HG03108 (cell line): ENCODE measurements around the gene ABTB1.

Source experiments
- ATAC-seq: cut with Tn5 transposase; IDR thresholded peaks from one replicate; pipeline ENCODE4 v1.9.1; 2021; ENCODE audit warnings: moderate library complexity; ENCODE audit not compliant: unreplicated experiment

ABTB1 gene

DNA sequence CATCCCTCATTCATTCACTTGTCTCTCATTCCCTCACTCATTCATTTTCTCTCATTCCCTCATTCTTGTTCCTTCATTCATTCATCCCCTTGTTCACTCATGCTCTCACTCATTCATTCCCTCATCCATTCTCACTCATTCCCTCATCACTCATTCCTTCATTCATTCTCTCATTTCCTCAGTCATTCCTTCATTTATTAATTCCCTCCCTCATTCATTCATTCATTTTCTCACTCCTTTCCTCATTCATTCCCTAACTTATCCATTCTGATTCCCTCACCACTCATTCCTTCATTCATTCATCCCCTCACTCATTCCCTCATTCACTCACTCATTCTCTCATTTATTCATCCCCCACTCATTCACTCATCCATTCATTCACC lies 13.8 kb downstream of the ABTB1 start:
- ATAC-seq, result no peak

DNA sequence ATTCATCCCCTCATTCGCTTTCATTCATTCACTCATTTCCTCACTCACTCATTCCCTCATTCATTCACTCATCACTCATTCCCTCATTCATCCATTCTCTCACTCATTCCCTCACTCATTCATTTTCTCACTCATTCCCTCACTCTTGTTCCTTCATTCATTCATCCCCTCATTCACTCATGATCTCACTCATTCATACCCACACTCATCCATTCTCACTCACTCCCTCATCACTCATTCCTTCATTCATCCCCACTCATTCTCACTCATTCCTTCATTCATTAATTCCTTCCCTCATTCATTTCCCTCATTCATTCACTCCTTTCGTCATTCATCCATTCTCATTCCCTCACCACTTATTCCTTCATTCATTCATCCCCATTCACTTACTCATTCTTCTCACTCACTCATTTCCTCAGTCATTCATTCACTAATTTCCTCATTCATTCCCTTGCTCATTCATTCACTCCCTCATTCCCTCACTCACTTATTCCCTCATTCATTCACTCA lies 14.5 kb downstream of the ABTB1 start:
- no peak for ATAC-seq

DNA sequence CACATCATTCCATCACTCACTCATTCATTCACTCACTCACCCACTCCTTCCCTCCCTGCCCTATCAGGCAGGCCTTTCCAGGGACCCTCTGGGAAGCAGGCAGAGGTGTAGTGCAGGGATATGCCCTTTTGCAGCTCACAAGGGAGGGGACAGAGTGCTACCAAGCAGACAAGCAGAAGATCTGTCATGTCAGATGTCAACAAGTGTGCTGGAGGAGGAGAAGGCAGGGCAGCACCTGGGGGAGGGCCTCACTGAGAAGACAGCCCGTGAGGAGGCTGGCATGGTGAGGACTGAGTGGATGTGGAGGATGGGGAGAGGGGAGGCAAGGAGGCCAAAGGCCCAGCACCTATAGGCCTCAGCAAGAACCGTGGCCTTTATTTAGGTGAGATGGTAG lies 15.3 kb downstream of the ABTB1 start:
- ATAC-seq, result no peak

DNA sequence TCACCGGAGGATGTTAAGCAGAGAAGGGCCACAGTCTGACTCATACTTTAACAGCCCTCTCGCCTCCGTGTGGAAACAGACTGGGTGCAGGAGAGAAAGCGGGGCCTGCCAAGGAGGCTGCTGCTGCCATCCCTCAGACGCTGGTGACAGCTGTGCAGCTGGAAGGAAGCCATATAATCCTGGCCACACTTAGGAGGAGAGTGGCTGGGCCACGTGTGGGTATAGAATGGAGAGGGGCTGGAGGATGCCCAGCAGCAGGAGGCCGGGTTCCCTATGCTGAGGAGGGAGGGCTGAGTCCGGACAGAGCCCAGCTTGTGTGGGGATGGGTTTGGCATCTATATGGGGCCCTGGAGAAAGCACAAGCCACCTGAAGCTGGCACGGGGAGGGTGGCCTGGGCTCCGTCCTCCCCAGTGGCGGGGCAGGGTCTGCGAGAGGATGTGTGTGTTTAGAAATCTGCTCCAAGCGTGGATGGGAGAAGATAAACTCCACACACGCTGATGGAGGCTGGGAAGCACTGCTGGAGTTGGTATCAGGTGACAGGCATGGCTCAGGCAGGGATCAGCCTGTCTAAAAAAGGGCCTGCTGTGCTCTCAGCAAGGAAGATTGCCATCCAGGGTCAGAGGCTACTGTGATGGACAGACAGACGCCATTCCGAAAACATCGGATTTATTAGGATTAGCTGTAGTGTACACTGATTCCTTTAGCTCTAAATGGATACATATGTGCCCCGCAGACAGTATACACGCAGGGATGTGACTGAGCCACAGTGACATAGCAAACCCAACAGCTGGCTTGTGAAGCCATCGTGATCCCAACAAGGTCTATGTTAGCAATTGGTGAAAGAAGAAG lies 15.9 kb downstream of the ABTB1 start:
- no peak for ATAC-seq

DNA sequence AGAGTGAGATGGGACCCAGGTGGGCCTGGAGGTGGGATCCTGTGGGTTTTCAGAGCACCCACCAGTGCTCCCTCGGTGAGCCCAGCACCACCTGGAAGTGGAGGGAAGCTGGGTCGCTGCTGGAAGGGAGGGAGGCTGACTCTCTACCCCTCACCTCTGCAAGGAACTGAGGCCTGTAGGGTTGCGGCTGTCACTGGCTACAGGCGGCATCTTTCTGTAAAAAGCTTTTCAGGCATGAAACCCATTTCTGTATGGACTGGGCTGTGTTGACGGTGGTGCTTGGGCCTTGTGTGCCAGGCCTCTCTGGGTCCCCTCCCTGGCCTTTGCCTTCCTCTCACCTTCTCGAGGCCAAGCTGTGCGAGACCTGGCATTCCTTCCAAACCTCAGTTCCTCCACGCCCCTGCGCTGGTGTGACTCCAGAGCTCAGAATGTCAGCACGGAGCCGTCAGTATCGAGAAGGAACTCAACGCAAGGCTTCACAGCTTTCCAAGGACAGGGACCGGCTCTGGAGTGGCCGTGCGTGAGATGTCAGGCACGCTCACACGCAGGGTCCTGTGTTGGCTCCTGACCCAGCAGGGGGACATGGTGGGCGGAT lies 16.6 kb downstream of the ABTB1 start:
- ATAC-seq, result no peak

DNA sequence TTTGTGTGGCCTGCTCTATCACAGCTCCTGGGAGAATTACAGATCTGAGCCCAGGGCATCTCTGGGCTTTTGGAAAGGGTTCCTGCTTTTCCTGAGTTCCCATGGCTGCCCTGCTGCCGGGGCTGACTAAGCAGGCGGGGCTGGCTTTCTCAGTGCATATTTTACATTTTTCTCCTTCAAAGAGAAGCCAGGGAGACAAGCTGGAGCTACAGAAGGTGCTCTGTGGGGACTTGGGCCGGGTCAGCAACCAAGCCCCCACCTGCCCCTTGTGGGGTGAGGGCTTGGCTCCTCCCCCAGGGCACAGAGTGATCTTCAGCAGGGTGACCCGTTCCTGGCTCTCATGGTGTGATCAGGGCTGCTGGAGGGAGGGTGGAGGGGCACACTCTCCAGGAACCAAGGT lies 17.4 kb downstream of the ABTB1 start:
- no peak for ATAC-seq

DNA sequence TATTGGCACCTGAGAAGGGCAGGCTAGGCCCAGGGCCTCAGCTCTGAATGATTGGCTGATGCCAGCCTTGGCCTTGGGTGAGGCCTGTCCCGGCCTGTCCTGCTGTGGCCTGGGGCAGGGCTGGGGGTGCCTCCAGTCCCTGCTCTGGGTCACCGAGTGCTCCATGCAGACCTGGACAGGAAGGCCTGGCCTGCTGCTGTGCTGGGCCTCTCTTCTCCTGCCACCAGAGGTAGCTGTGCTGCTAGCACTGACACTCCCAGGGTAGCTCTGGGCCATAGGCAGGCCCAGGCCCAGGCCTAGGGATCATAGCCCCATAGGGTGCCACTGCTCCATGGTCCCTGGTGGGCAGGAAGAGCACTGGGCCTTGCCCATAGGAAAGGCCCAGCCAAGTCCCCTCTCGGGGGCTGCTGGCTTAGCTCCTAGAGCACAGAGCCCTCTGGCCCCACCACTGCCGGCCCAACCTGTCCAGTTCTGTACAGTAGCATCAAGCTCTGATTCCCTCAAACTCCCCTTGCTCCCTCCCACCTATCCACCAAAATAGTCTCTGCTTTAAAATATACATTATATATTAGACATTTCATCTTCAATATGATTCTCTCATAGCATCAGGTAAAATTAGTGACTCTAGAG lies 18.2 kb downstream of the ABTB1 start:
- ATAC-seq, result no peak

DNA sequence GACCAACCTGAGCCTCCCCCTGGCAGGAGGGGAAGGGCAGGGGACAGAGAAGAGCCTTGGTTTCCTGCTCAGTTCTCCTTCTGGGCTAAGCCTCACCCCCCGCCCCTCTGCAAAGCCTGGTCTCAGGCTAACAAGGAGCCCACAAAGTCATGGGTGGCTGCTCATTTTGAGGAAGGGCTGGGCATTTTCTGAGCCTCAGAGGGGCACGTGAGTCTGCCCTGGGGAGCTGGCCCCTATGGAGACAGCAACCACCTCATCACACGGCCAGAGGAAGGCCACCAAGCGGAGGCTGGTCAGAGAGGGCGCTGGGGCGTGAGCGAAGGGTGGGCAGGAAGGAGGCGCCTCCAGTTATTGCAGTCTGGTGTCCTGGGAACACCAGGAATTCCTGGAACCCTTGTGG lies 18.7 kb downstream of the ABTB1 start:
- no peak for ATAC-seq

DNA sequence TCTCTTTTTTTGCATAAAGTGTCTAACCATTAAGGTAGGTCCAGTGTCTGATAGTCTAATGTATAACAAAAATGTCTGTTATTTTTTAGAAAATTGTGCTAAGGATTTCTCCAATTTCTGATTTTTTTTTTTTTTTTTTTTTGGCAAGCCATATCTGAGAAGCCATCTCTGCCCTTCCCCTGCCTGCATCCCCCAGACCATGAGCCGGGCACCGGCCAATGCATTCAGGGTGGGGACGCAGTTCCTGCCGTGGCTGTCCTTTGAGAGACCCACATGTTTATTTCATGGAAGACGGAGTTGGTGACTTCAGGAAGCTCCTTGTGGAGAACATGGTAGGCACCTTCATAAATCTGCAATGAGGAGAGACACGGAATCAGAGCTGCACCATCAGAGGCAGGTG lies 19.2 kb downstream of the ABTB1 start:
- no peak for ATAC-seq

DNA sequence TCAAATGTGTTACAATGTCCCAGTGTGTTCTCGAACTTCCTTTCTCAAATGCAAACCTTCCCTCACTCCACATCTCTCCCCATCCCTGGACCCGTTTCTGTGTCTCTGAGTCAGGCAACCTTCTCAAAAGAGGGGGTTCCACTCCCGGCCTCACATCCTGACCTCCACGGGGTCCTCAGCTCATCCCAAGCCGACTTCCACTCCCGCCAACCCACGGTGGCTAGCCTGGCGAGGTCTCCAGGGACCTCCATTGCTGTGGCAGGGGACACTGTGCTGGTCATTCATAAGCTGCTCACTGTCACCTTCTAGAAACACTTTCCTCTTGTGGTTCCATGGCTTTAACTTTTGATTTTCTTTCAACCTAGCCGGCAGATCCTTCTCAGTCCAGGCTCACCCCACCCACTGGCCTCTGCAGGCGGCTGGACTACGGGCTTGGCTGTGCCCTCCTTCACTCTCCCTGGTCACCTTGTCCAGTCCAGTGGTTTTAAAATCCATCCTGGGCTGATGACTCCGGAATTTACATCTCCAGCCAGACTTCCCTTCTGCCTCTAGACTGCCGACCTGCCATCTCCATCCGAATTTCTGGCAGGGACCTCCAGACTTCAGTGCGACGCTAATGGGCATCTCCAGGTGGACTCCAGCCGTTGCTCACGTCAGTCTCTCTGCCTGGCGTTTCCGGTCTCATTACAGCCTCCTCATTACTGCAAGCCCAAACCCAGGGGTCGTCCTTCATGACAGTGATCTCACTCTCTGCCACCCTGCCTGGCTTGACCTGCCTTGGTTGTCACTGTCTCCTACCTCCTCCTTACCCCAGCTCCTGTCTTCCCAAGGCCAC lies 20.0 kb downstream of the ABTB1 start:
- no peak for ATAC-seq

DNA sequence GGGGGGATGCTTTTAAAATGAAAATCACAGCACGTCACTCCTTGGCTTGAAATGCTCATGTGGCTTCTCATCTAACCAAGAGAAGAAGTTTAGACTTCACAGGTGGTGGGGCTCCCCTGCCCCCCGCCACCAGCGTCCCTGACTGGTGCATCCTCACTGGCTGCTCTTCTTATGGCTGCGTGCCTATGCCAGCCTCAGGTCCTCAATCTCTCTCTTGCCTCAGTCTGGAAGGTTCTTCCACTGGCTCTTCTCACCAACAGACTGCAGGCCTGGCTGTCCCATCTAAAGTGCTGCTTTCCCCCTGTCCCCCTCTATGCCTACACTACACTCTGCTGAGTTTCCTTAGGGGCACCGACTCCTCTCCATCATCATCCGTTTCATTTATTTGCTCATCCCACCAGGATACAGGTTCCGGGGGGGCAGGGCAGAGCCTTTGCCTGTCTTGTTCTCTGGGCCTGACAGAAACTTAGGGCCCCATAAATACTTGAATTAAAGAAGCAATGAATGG lies 20.6 kb downstream of the ABTB1 start:
- no peak for ATAC-seq

DNA sequence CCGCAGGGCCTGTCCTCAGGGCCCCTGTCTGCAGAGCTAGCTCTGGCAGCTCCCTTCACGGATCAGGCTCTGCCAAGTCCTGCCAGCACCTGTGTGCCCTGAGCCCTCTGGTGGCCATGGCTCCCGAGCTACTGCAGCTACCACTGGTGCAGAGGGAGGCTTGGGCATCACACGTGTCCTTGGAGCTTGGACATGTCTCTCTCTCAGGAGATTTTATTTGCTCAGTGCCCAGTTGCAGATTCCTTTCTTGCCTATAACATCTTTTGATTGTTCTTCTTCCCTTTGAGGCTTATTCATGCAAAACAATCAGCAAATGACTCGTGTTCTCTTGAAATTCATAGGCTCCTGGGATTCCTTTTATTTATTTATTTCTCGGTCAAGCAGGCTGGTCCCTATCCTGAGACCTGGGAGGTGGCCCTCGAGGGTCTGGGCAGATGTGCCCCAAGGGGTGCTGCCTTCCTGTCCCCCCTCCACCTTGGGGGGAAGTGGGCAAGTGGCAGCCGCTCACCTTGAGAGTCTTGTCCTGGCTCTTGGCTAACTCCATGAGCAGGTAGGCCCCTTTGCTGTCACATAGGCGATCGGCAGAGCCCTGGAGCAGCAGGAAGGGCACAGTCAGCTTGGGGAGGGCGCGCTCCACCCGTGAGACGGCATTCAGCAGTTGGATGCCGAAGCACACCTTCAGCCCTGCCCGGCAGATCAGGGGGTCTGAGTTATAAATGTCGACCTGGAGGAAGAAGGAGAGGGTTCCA lies 21.9 kb downstream of the ABTB1 start:
- no peak for ATAC-seq

DNA sequence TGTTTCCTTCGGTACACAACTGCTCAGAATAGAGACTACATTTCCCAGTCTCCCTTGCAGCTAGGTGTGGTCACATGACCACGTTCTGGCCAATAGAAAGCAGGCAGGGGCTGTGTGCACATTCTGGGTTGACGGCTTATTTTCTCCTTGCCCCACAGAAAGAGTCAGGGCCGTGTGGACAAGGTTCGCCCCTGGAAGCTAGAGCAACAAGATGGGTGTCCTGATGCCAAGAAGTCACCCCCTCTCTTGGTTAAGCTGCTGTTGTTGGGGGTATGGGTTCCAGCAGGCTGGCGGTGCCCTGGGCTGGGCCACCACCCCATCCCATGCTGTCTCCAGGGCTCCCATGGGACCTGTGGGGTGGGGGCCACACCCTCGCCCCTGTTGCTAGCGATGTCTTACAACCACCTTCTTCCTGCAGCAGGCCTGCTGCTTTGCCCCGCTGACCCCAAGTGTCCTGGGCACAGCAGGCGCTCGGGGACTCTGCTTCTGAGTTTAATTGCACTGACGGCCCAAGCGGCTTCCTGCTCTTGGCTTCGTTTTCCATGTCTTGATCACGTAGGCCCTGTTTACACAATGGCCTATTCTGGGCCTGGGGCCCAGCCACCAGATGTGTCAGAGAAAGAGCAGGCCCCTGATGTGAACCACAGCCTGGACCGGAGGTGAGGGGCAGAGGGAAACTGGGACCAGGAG lies 24.9 kb downstream of the ABTB1 start:
- ATAC-seq, result peak; percentile 71

DNA sequence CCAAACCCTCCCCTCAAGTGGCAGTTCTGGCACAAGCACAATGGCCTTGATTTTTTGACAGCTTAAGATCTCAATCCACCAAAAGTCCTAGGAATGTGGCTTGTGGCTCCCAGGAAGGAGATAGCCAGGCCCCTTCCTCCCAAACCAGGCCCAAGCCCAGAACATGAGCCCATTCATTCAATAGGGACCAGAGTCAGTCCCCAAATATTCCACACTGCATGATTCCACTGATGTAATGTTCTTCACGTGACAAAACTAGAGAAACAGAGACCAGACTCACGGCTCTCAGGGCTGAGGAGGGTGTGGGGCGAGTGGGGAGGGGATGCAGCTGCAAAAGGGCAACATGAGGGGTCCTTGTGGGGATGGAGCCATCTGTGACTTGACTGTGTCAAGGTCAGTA lies 25.5 kb downstream of the ABTB1 start:
- ATAC-seq, result no peak

DNA sequence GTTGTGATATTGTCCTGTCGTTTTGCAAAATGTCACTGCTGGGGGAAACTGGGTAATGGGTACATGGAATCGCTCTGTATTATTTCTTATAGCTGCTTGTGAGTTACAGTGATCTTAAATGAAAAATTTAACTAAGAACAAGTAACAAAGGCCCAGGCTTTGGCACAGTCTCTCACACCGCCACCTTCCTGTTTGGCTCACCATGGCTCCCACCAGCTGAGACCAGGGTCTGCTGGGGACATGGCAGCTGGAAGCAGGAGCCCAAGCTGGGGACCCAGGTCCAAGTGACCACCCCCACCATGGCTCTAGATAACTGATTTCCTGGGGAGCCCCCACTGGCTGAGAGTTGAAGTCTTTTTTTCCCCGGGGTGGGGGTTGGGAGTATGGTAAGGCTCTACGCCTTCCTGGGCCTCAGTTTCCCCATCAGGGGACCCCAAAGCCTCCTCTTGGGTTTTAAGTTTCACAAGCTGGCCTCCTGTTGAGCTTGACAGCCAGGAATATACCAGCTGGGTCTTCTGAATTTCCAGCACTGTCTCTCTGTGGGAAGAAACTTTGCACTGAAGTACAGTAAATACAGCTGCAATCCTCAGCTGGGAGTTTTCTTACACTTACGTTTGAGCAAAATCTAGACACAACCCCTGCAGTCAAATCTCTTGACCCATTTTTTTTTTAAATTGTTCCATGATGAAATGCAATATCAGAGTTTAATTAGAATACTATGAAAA lies 26.1 kb downstream of the ABTB1 start:
- ATAC-seq, result no peak

DNA sequence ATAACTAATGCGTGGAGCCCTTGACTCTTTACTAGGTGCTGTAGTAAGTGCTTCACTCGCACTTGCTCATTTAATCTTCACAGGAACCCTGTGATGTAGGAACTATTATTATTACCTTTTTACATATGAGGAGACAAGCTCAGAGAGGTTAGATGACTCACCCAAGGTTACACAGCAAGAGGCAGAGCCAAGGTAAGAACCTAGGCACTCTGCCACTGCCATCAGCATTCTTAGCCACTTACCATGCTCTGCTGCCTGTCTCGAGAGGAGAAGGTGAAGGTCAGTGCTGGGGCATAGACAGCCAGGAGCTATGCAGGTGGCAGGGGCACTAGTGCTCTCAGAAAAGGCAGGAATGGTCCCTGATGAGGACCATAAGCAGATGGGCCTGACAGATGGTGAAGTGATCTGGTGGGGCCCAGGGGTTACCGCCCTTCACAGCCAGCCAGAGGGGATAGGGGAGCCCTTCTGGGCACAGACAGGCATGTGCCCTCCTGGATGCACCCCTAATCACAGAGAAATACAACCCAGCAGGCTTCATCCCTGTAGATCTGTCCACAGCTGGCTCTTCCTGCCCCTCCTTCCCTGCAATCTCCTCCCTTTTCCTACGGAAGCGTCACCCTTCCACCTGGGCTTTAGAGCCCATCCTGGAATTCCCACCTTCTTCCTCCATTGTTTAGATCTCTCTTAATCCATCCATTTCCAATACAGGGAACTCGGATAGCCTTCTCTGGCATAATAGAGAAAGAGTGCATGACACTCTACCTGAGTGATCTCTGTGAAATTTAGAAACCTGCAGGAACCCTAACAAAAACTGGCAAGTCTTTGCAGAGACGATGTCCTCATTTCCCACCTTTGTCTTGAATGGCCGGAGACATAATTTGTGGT lies 26.9 kb downstream of the ABTB1 start:
- no peak for ATAC-seq

DNA sequence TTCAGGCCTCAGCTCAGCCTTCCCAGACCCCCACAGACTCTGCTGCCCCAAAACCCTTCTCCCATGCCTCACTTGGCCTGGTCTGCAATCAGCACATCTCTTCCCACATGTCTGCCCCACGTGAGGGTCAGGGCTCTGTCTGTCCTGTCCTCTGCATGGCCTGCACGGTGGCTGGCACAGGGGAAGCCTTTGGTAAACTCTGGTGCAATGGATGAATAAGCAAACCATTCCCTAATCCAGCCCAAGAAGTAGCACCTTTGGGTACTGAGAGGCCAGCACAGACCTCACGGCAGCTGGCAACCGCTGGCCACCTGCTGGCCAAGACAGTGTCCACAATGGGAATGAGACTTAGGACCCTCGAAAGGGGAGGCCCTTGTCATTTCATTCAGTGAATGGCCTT lies 27.7 kb downstream of the ABTB1 start:
- no peak for ATAC-seq

DNA sequence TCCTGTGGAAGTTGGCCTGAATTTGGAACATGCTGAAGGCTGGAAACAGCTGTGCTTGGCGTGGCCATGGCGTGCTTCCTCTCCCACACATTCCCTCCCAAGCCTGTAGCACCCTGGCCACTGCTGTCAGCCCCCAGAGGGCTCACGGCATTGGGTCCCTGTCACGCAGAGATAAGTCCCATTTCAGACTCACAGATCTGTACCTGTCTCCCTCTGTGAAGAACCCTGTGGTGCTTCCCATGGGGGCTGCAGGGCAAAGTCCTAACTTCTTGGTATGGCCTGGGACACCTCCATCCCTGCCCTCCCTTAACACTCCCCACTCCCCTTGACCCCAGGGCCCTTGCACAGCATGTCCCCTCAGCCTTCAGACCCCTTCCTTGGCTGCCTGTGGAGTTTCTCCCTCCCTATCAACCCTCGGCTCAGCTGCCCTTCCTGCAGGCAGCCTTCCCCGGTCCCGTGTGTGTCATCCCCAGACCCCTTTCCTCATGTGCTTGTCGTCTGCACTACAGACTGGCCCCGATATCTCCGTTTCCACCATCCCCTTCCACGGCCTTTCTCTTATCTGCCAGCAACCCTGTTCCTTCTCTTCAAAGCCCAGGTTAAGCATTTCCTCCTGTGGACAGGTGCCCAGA lies 28.6 kb downstream of the ABTB1 start:
- ATAC-seq, result no peak
